K562 (cell line): ENCODE measurements around the gene CEP192. TPM values are rescaled to one million over a fixed set of nuclear protein-coding genes. Genes with fewer than 3 reads are reported as not detected.

ENCODE experiments used
- ATAC-seq: fragments of 200-7000 bp; cut with Tn5 transposase; 3 replicates; pipeline ENCODE4 v1.9.1; 2020; ENCODE audit warnings: moderate library complexity
- BruUV-seq: library from RNA; stranded (reverse); fragments of 400-500 nt; replicated peaks from 2 replicates; lab custom pipeline; 2021; lab: Mats Ljungman, UMichigan
- CTCF ChIA-PET: fragments of 300-600 bp; formaldehyde crosslinking; extraction: SDS; loops from one replicate; lab custom pipeline; 2021; ENCODE audit warnings: low intra/inter-chr PET ratio; lab: Yijun Ruan, JAX
- POLR2A ChIA-PET: fragments of 300-600, 350-650 bp; sonication (Branson Sonifier 250); formaldehyde crosslinking; extraction: SDS; loops from one replicate; lab custom pipeline; 2021; ENCODE audit warnings: antibody characterized with exemption, inconsistent platforms; lab: Yijun Ruan, JAX
- DNase-seq, 4 experiments: peaks; one replicate each; pipeline versions ENCODE4 v3.0.0 to v3.0.0-alpha.2; 2011 to 2018; ENCODE audit warnings: low spot score in 3 of 4, mixed read lengths in 3 of 4; ENCODE audit errors: extremely low read depth in 1 of 4
- FAIRE-seq: peaks from 2 replicates; lab custom pipeline; 2011; peaks lifted over from hg19 to GRCh38; lab: Jason Lieb, UNC
- H2AFZ ChIP-seq: 2 replicates; pipeline ENCODE4 v1.6.0; 2011; ENCODE audit warnings: low read depth, low read length, control low read depth, inconsistent platforms
- H3K27ac ChIP-seq: fragments of 200-600 bp; 3 replicates; pipeline ENCODE4 v1.8.0; 2011; ENCODE audit warnings: low read depth, mild to moderate bottlenecking, control low read depth, inconsistent platforms, low read length, moderate library complexity, mixed read lengths; ENCODE audit errors: extremely low read depth
- H3K27me3 ChIP-seq, 2 experiments: fragments of 300-600 bp in 1 of 2; 2 replicates in 1 of 2; 3 replicates in 1 of 2; pipeline versions ENCODE4 v1.6.0 to v1.8.0; 2011; ENCODE audit warnings: inconsistent platforms in 2 of 2, low read length in 2 of 2, mild to moderate bottlenecking in 1 of 2, mixed read lengths in 1 of 2, moderate library complexity in 1 of 2; ENCODE audit not compliant: control insufficient read depth in 2 of 2, insufficient read depth in 2 of 2
- H3K36me3 ChIP-seq: fragments of 300-600 bp; 3 replicates; pipeline ENCODE4 v1.8.0; 2011; ENCODE audit warnings: mild to moderate bottlenecking, low read length, inconsistent platforms; ENCODE audit not compliant: control insufficient read depth, insufficient read depth
- H3K4me1 ChIP-seq, 2 experiments: fragments of 200-600 bp in 1 of 2; replicated peaks in 1 of 2; 2 replicates in 1 of 2; 3 replicates in 1 of 2; pipeline versions ENCODE4 v1.5.1 to v1.8.0; 2011; ENCODE audit warnings: inconsistent platforms in 2 of 2, low read length in 2 of 2, mild to moderate bottlenecking in 1 of 2, mixed read lengths in 1 of 2, moderate library complexity in 1 of 2; ENCODE audit not compliant: control insufficient read depth in 2 of 2, insufficient read depth in 2 of 2
- H3K4me2 ChIP-seq: 2 replicates; pipeline ENCODE4 v1.6.1; 2011; ENCODE audit warnings: low read length, control low read depth, inconsistent platforms, mixed read lengths; ENCODE audit not compliant: insufficient read depth
- H3K4me3 ChIP-seq: fragments of 200-600 bp; sonication (generic), shearing (Covaris generic); 2 replicates; pipeline ENCODE4 v1.5.1; 2016; ENCODE audit warnings: control low read depth, inconsistent platforms
- H3K79me2 ChIP-seq: fragments of 200-600 bp; 3 replicates; pipeline ENCODE4 v1.8.0; 2011; ENCODE audit warnings: low read length, inconsistent platforms; ENCODE audit not compliant: control insufficient read depth, insufficient read depth
- H3K9ac ChIP-seq, 2 experiments: 2 replicates each; pipeline versions ENCODE4 v1.6.0 to v1.6.1; 2011; ENCODE audit warnings: low read depth in 2 of 2, low read length in 2 of 2, control low read depth in 1 of 2, inconsistent platforms in 1 of 2, mild to moderate bottlenecking in 1 of 2, mixed read lengths in 1 of 2; ENCODE audit not compliant: insufficient read depth in 1 of 2
- H3K9me1 ChIP-seq: one replicate; pipeline ENCODE4 v1.6.0; 2011; ENCODE audit warnings: inconsistent platforms, mild to moderate bottlenecking, low read length, moderate library complexity; ENCODE audit not compliant: control insufficient read depth, insufficient read depth
- H3K9me3 ChIP-seq: replicated peaks from 2 replicates; pipeline ENCODE4 v1.5.1; 2011; ENCODE audit warnings: low read depth, low read length, inconsistent platforms; ENCODE audit not compliant: control insufficient read depth, insufficient read depth
- H4K20me1 ChIP-seq: replicated peaks from 2 replicates; pipeline ENCODE4 v1.6.1; 2011; ENCODE audit warnings: low read length, inconsistent platforms, mixed read lengths; ENCODE audit not compliant: control insufficient read depth, insufficient read depth
- BACH1 ChIP-seq: fragments of 200-800 bp; sonication (Bioruptor generic); IDR thresholded peaks from 2 replicates; pipeline ENCODE4 v1.6.1; 2016; ENCODE audit warnings: missing genetic modification characterization, missing compliant biosample characterization
- CSDE1 ChIP-seq, 2 experiments: fragments of 450-650 bp; IDR thresholded peaks; 2 replicates each; pipeline ENCODE4 v1.6.1; 2016; ENCODE audit warnings: mild to moderate bottlenecking in 1 of 2
- MED1 ChIP-seq: sonication (generic); formaldehyde crosslinking; IDR thresholded peaks from 2 replicates; pipeline ENCODE4 v1.8.1; 2023; ENCODE audit warnings: missing genetic modification reagents, borderline replicate concordance
- ZBTB1 ChIP-seq: sonication (generic); formaldehyde crosslinking; IDR thresholded peaks from 2 replicates; pipeline ENCODE4 v1.8.1; 2023; ENCODE audit warnings: missing genetic modification reagents, low read depth, mild to moderate bottlenecking, borderline replicate concordance
- ZNF431 ChIP-seq: sonication (generic); formaldehyde crosslinking; IDR thresholded peaks from 2 replicates; pipeline ENCODE4 v1.8.0; 2022; ENCODE audit warnings: mild to moderate bottlenecking, missing genetic modification reagents
- WGBS: fragments of 100-300 bp; shearing (Covaris generic); methylation state at CpG from one replicate; pipeline ENCODE4 v1.1.6; 2016; ENCODE audit warnings: low coverage, mixed read lengths; ENCODE audit not compliant: insufficient coverage; ENCODE audit errors: missing lambda C conversion rate; 5-methylcytosine and 5-hydroxymethylcytosine counted together
- in situ Hi-C: fragments of 300-500 bp; cut with MboI; formaldehyde crosslinking; loops from 4 replicates; pipeline ENCODE4 v1.15.0; 2018; ENCODE audit warnings: inconsistent platforms, mixed read lengths
- intact Hi-C: fragments of 100-400 bp; cut with micrococcal nuclease; formaldehyde crosslinking; loops from 2 replicates; pipeline ENCODE4 v1.14.2; 2022
- polyA plus RNA-seq, 8 experiments: library from polyadenylated mRNA; depleted of rRNA in 4 of 8; stranded (reverse) in 5 of 8; unstranded in 3 of 8; fragments of >200 nt; fragmentation: Nextera tagmentation in 2 of 8; fragmentation: Illumina TruSeq in 1 of 8; extraction: Ambion mirVana in 2 of 8; extraction: Trizol in 1 of 8; gene quantifications; 2 replicates each; pipeline versions ENCODE4 v1.2.1 to v1.2.3, GENCODE V29; 2011 to 2014; ENCODE audit warnings: inconsistent platforms in 1 of 8, missing spikeins in 1 of 8
- total RNA-seq, 7 experiments: library from RNA; depleted of rRNA in 6 of 7; stranded (reverse); fragments of >200 nt in 6 of 7; fragmentation: Illumina TruSeq in 2 of 7; extraction: Trizol in 2 of 7; gene quantifications; 2 replicates each; pipeline versions ENCODE4 v1.2.1 to v1.2.3, GENCODE V29; 2011 to 2021; ENCODE audit warnings: low replicate concordance in 1 of 7
- TF ChIP-seq, protein P1 (sequence below): sonication (generic); formaldehyde crosslinking; IDR thresholded peaks from 2 replicates; pipeline ENCODE4 v1.8.1; 2023; ENCODE audit warnings: mild to moderate bottlenecking, missing genetic modification reagents

CEP192 gene
- total and polyA plus RNA-seq, 9 of the 15 experiments (the other 6 are each of a cell fraction or from before 2014, with no cell fraction given) = 14.4 to 54.4 (median 35.8) TPM

DNA sequence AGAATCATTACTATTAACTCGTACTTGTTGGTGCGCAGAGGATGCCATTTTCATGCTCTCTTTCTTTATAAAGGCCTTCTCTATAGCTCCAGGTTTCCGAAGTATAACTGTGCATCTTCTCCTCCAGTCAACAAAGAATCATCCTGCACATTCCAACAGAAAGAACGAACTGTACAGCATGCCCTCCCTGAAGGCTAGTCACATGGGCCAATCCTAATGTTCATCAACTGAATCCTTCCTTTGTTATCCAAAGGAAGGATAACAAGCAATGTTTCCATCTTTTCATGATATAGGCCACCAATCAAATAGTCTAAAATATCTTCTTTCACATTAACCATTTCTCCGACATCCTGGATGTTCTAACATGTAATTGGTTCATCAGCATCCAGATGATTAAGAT is 160.5 kb downstream of the CEP192 start:
- H3K4me2 ChIP-seq = no peak overlapping the region
- H3K79me2 ChIP-seq = no peaks in the 10 kb centered on the region
- in situ Hi-C loops = loop anchor here (10.0 kb wide), 1 partner anchor 427 kb away; no protein-coding TSS in a partner anchor
- CTCF ChIA-PET = no interaction called here
- no TSS peak for BruUV-seq
- H4K20me1 ChIP-seq = no peaks in the 10 kb centered on the region
- no peaks in the 10 kb centered on the region for H3K4me1 ChIP-seq
- no peak for TF ChIP-seq CSDE1 (IDR thresholded peaks at IDR 0.05)
- TF ChIP-seq, protein P1, sequence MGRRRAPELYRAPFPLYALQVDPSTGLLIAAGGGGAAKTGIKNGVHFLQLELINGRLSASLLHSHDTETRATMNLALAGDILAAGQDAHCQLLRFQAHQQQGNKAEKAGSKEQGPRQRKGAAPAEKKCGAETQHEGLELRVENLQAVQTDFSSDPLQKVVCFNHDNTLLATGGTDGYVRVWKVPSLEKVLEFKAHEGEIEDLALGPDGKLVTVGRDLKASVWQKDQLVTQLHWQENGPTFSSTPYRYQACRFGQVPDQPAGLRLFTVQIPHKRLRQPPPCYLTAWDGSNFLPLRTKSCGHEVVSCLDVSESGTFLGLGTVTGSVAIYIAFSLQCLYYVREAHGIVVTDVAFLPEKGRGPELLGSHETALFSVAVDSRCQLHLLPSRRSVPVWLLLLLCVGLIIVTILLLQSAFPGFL (CRISPR knock-in tag) = no peak
- TF ChIP-seq ZNF431 (CRISPR knock-in tag) = no peak
- no peak for TF ChIP-seq ZBTB1
- no peak for TF ChIP-seq MED1 (CRISPR knock-in tag)
- TF ChIP-seq BACH1 (tag) = no peak
- TF ChIP-seq, all 486 proteins: peak for 0
- H3K9me3 ChIP-seq = no peaks in the 10 kb centered on the region
- DNase-seq = no peak
- H3K36me3 ChIP-seq = no peaks in the 10 kb centered on the region
- POLR2A ChIA-PET = no interaction called here
- H2AFZ ChIP-seq = no peak overlapping the region
- ATAC-seq = no peak
- H3K4me3 ChIP-seq = no peak overlapping the region
- no peak overlapping the region for H3K9ac ChIP-seq
- FAIRE-seq = no peak
- intact Hi-C loops = loop anchor here (10.0 kb wide), 2 partner anchors 147 to 417 kb away; no protein-coding TSS in a partner anchor
- 0% methylated on average over 5 of the region's 5 CpGs for WGBS
- no peaks in the 10 kb centered on the region for H3K9me1 ChIP-seq
- no peaks in the 10 kb centered on the region for H3K27me3 ChIP-seq
- no peak overlapping the region for H3K27ac ChIP-seq
